ENCODE data around the gene SLC12A4.

Gene SLC12A4

GRCh38 chr16:67949645-67950044, 18.8 kb downstream of the SLC12A4 start:
- DNase-seq (ENCODE audit: low spot score): no peak

GRCh38 chr16:67948015-67948414, 20.4 kb downstream of the SLC12A4 start:
- no peak overlapping the region for H3K4me3 ChIP-seq
- TF ChIP-seq CTCF (IDR thresholded peaks at IDR 0.05): no peak
- DNase-seq (ENCODE audit: low spot score): no peak
- peak overlapping the region in 1 of 2 donors; percentile 89 for H3K27ac ChIP-seq

More at GRCh38 chr16:67949645-67950044, 18.8 kb downstream of the SLC12A4 start:
- no peak for TF ChIP-seq CTCF (IDR thresholded peaks at IDR 0.05)
- Histone ChIP-seq H3K4me3 (no peak overlapping the region), H3K27ac (no peak overlapping the region)

- no peak for DNase-seq (ENCODE audit: low spot score)
Measured at GRCh38 chr16:67946966-67947558, 21.4 kb downstream of the SLC12A4 start.

DNA sequence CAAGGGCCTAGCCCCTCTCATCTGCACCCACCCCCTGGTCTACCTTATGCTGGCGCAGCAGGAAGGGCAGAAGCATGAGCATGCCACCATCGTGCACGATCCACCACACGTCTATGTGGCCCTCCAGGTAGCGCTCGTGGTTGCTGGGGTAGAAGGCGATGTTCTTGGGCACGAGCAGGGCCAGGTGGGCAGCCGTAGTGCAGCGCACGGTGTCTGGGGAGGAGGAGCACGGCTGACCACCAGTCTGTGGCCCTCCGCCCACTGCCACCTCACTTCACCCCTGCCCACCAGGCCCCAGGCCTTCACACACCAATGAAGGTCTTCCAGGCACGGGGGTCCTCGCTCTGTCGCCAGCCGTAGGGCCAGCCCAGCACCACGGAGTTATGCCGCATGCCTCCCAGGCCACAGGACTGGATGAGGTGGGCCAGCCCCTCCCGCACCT, 22.3 kb downstream of the SLC12A4 start:
- Histone ChIP-seq H3K4me3 (no peak overlapping the region), H3K27ac (peak overlapping the region in 1 of 2 donors; percentile 89)
- no peak for DNase-seq (ENCODE audit: low spot score)
- TF ChIP-seq CTCF (IDR thresholded peaks at IDR 0.05): no peak

More at GRCh38 chr16:67946966-67947558, 21.4 kb downstream of the SLC12A4 start:
- no peak for TF ChIP-seq CTCF (IDR thresholded peaks at IDR 0.05)
- H3K27ac ChIP-seq: peak overlapping the region in 1 of 2 donors; percentile 89
- H3K4me3 ChIP-seq: no peak overlapping the region

DNA sequence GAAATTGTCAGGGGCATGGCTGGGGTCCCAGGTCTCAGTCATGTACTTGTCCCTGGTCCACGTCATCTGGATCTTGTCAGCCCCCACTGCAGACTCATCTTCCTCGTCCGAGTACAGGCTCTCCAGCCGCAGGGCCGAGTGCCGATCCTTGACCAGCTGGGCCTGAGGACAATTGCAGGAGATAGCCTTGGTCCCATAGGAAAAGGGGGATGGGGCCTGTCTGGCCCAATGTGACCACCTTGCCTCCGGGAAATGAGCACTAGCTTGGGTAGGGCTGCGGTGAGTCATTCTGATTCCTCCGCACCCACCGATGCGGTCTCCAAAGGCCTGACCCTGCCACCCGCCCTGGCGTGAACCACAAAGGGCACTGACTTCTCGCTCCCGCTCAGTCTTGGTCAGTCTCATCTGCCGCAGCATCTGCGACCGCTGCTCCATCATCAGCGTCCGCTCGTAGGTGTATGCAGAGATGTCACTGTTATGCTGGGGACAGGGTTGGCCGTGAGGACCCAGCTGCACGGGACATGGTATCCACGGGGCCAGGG, 23.0 kb downstream of the SLC12A4 start:
- no peak for TF ChIP-seq CTCF (IDR thresholded peaks at IDR 0.05)
- no peak overlapping the region for H3K4me3 ChIP-seq
- peak overlapping the region; percentile 44 to 89 for H3K27ac ChIP-seq
- DNase-seq (ENCODE audit: low spot score): no peak

GRCh38 chr16:67944690-67945391, 23.6 kb downstream of the SLC12A4 start:
- peak overlapping the region; percentile 44 to 89 for H3K27ac ChIP-seq
- TF ChIP-seq CTCF (IDR thresholded peaks at IDR 0.05): no peak
- DNase-seq (ENCODE audit: low spot score): no peak
- no peak overlapping the region for H3K4me3 ChIP-seq
